ENCODE measurements around the gene PRDM2. TPM values are rescaled to one million over a fixed set of nuclear protein-coding genes. Genes with fewer than 3 reads are reported as not detected.
A peak's percentile ranks its signal among the peaks of the same experiment; 100 is the strongest.

Gene PRDM2
- total RNA-seq, 1 experiment from 2014 or later: 64.2 TPM

DNA sequence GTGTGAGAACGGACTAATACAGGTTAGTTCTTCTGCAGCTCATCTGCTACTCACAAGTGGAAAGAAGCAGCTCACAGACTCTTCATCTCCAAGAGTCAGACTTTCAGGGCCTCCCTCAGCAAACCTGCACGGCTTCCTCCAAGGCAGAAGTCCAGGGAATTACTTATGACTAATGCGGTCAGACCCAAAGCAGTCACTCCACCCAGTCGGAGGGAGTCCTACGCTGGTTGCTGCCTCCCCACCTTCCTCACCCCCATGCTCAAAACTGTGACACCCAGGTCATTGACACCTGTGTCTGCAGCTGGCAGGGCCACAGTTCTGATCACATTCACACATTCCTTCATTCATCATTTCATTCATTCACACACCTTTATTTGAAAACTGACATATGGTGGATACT, 38.4 kb upstream of the PRDM2 start:
- no peak for DNase-seq (ENCODE audit: low spot score)
- Histone ChIP-seq H3K4me1 (ENCODE audit: insufficient read depth, low read length, poor library complexity, severe bottlenecking) (peaks cover 34% of the 10 kb centered on the region), H3K27ac (ENCODE audit: low read depth, low read length, poor library complexity, severe bottlenecking) (peak overlapping the region; percentile 73), H3K27me3 (replicated peaks; ENCODE audit: insufficient read depth, low read depth, low read length, poor library complexity) (no peaks in the 10 kb centered on the region), H3K4me3 (ENCODE audit: low read depth, low read length, poor library complexity, severe bottlenecking) (no peak overlapping the region), H3K36me3 (ENCODE audit: insufficient read depth, low read length, poor library complexity, severe bottlenecking) (no peaks in the 10 kb centered on the region), H3K9me3 (ENCODE audit: low read depth, low read length, poor library complexity, severe bottlenecking) (peaks cover 8% of the 10 kb centered on the region)
- no TSS peak for BruUV-seq (replicated peaks)
- ChIA-PET POLR2A (ENCODE audit: low non-redundant PET) (no interaction called here), CTCF (no interaction called here)
- TF ChIP-seq, protein P1, sequence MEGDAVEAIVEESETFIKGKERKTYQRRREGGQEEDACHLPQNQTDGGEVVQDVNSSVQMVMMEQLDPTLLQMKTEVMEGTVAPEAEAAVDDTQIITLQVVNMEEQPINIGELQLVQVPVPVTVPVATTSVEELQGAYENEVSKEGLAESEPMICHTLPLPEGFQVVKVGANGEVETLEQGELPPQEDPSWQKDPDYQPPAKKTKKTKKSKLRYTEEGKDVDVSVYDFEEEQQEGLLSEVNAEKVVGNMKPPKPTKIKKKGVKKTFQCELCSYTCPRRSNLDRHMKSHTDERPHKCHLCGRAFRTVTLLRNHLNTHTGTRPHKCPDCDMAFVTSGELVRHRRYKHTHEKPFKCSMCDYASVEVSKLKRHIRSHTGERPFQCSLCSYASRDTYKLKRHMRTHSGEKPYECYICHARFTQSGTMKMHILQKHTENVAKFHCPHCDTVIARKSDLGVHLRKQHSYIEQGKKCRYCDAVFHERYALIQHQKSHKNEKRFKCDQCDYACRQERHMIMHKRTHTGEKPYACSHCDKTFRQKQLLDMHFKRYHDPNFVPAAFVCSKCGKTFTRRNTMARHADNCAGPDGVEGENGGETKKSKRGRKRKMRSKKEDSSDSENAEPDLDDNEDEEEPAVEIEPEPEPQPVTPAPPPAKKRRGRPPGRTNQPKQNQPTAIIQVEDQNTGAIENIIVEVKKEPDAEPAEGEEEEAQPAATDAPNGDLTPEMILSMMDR (conservative IDR thresholded peaks at IDR 0.05; ENCODE audit: low read depth, low read length): no peak
- TF ChIP-seq EZH2 (IDR thresholded peaks at IDR 0.05; ENCODE audit: borderline replicate concordance, low read depth, low read length, poor library complexity, severe bottlenecking): no peak
- intact Hi-C loops (cut with micrococcal nuclease; ENCODE audit: unreplicated experiment): loop anchor here (10.0 kb wide), 1 partner anchor 453 kb away; no protein-coding TSS in a partner anchor

- Histone ChIP-seq H3K27ac (ENCODE audit: low read depth, low read length, poor library complexity, severe bottlenecking) (peak overlapping the region; percentile 73), H3K27me3 (replicated peaks; ENCODE audit: insufficient read depth, low read depth, low read length, poor library complexity) (no peaks in the 10 kb centered on the region), H3K36me3 (ENCODE audit: insufficient read depth, low read length, poor library complexity, severe bottlenecking) (no peaks in the 10 kb centered on the region), H3K4me3 (ENCODE audit: low read depth, low read length, poor library complexity, severe bottlenecking) (no peak overlapping the region), H3K4me1 (ENCODE audit: insufficient read depth, low read length, poor library complexity, severe bottlenecking) (peaks cover 34% of the 10 kb centered on the region), H3K9me3 (ENCODE audit: low read depth, low read length, poor library complexity, severe bottlenecking) (peaks cover 8% of the 10 kb centered on the region)
- ChIA-PET POLR2A (ENCODE audit: low non-redundant PET) (no interaction called here), CTCF (interaction anchor here (0.6 to 1.0 kb wide), 5 partner anchors 64 to 781 kb away, joined by 3 to 8 read pairs (median 3); no protein-coding TSS in a partner anchor)
- no TSS peak for BruUV-seq (replicated peaks)
- intact Hi-C loops (cut with micrococcal nuclease; ENCODE audit: unreplicated experiment): loop anchor here (10.0 kb wide), 1 partner anchor 452 kb away; no protein-coding TSS in a partner anchor
- TF ChIP-seq, protein P1 (conservative IDR thresholded peaks at IDR 0.05; ENCODE audit: low read depth, low read length): no peak
- no peak for TF ChIP-seq EZH2 (IDR thresholded peaks at IDR 0.05; ENCODE audit: borderline replicate concordance, low read depth, low read length, poor library complexity, severe bottlenecking)
- DNase-seq (ENCODE audit: low spot score): peak; percentile 95
Measured at GRCh38 chr1:13662493-13662892, 37.5 kb upstream of the PRDM2 start.

DNA sequence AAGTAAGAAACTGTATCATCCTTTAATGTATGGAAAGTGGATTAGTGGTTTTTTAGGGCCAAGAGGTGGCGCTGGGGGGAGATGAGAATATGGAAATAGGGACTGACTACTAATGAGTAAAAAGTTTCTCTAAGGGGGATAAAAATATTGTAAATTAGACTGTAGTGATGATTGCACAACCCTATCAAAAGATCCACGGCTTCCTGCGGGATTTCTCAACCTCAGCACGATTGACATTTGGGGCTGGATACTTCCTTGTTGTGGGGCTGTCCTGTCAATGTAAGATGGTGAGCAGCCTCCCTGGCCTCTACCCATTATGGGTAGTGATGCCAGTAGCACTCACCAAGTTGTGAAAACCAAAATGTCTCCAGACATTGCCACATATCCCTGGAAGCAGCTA, 36.0 kb upstream of the PRDM2 start:
- intact Hi-C loops (cut with micrococcal nuclease; ENCODE audit: unreplicated experiment): loop anchor here (2.0 to 10.0 kb wide), 2 partner anchors 145 to 451 kb away; no protein-coding TSS in a partner anchor
- no TSS peak for BruUV-seq (replicated peaks)

More for the DNA sequence above, 36.0 kb upstream of the PRDM2 start:
- peak; percentile 37 for DNase-seq (ENCODE audit: low spot score)
- Histone ChIP-seq H3K4me3 (ENCODE audit: low read depth, low read length, poor library complexity, severe bottlenecking) (no peak overlapping the region), H3K9me3 (ENCODE audit: low read depth, low read length, poor library complexity, severe bottlenecking) (peaks cover 8% of the 10 kb centered on the region), H3K27ac (ENCODE audit: low read depth, low read length, poor library complexity, severe bottlenecking) (no peak overlapping the region), H3K36me3 (ENCODE audit: insufficient read depth, low read length, poor library complexity, severe bottlenecking) (no peaks in the 10 kb centered on the region), H3K27me3 (replicated peaks; ENCODE audit: insufficient read depth, low read depth, low read length, poor library complexity) (no peaks in the 10 kb centered on the region), H3K4me1 (ENCODE audit: insufficient read depth, low read length, poor library complexity, severe bottlenecking) (peaks cover 34% of the 10 kb centered on the region)
- ChIA-PET POLR2A (ENCODE audit: low non-redundant PET) (no interaction called here), CTCF (interaction anchor here (0.5 kb wide), 1 partner anchor 81 kb away, joined by 4 read pairs; no protein-coding TSS in a partner anchor)
- TF ChIP-seq, protein P1 (conservative IDR thresholded peaks at IDR 0.05; ENCODE audit: low read depth, low read length): no peak
- TF ChIP-seq EZH2 (IDR thresholded peaks at IDR 0.05; ENCODE audit: borderline replicate concordance, low read depth, low read length, poor library complexity, severe bottlenecking): no peak
